NB4 (cell line): ENCODE measurements around the gene GSTO1.

Source experiments
- POLR2A ChIP-seq: IDR thresholded peaks from 2 replicates; pipeline ENCODE4 v1.6.1; 2011; ENCODE audit warnings: mild to moderate bottlenecking; ENCODE audit not compliant: insufficient read length; ENCODE audit errors: extremely low read depth
- TF ChIP-seq, protein P1 (sequence below): IDR thresholded peaks from one replicate; pipeline ENCODE4 v1.5.1; 2012; ENCODE audit warnings: low read depth, low read length
- TF ChIP-seq, protein P2 (sequence below): IDR thresholded peaks from 2 replicates; pipeline ENCODE4 v1.6.1; 2011; ENCODE audit warnings: low read depth, low read length

DNA sequence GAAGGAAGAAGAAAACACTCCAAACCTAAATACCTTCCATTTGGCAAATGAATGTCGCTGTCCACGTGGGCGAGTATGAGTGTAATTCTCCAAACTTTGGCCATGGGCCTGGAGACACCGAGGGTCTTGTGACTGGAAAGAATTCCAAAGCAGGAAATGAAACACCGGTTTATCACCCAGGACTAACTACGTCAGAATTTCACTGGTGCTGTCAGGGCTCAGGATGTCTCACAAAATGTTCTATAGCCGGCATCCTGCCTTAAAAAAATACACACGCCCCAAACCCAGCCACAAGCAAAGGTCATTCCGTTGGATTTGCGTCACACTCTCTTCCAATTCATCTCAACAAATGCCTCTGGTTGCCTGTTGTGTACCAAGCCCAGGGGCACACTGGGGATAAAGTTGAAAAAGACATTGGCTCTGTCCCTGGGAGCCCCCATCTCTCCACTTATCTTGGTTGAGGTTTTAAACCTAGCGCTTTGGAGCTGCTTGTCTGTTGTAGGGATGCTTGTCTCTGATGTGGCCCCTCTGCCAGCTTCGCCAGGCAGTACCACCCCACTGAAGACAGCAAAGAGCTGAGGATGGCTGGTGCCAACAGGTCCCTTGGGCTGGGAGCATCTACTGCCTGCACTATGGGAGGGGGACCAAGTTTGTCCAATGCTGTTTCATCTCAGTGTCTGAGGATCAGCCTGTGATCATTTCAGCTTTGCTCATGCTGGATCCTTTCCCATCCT is 45.5 kb downstream of the GSTO1 start:
- TF ChIP-seq, protein P1, sequence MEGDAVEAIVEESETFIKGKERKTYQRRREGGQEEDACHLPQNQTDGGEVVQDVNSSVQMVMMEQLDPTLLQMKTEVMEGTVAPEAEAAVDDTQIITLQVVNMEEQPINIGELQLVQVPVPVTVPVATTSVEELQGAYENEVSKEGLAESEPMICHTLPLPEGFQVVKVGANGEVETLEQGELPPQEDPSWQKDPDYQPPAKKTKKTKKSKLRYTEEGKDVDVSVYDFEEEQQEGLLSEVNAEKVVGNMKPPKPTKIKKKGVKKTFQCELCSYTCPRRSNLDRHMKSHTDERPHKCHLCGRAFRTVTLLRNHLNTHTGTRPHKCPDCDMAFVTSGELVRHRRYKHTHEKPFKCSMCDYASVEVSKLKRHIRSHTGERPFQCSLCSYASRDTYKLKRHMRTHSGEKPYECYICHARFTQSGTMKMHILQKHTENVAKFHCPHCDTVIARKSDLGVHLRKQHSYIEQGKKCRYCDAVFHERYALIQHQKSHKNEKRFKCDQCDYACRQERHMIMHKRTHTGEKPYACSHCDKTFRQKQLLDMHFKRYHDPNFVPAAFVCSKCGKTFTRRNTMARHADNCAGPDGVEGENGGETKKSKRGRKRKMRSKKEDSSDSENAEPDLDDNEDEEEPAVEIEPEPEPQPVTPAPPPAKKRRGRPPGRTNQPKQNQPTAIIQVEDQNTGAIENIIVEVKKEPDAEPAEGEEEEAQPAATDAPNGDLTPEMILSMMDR: no peak
- no peak for TF ChIP-seq POLR2A
- TF ChIP-seq, protein P2, sequence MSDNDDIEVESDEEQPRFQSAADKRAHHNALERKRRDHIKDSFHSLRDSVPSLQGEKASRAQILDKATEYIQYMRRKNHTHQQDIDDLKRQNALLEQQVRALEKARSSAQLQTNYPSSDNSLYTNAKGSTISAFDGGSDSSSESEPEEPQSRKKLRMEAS: no peak
